Astrocyte (in vitro differentiated cells and primary cell): ENCODE results near the gene NDFIP1.
"Not testable (repeated sequence)": the region's sequence is repeated elsewhere in the genome, so short reads cannot be mapped to it uniquely, and the experiment has no call there.

Experiments
- EZH2 ChIP-seq: IDR thresholded peaks from 2 replicates; pipeline ENCODE4 v1.6.1; 2012; ENCODE audit warnings: mild to moderate bottlenecking, low read length, inconsistent platforms; ENCODE audit not compliant: insufficient read depth
- TF ChIP-seq, protein P1 (sequence below): IDR thresholded peaks from 2 replicates; pipeline ENCODE4 v1.5.1; 2011; ENCODE audit warnings: low read depth, mild to moderate bottlenecking, inconsistent platforms, low read length, moderate library complexity; ENCODE audit not compliant: insufficient read depth

GRCh38 chr5:142088855-142089479 is 19.6 kb upstream of the NDFIP1 start:
- TF ChIP-seq, protein P1, sequence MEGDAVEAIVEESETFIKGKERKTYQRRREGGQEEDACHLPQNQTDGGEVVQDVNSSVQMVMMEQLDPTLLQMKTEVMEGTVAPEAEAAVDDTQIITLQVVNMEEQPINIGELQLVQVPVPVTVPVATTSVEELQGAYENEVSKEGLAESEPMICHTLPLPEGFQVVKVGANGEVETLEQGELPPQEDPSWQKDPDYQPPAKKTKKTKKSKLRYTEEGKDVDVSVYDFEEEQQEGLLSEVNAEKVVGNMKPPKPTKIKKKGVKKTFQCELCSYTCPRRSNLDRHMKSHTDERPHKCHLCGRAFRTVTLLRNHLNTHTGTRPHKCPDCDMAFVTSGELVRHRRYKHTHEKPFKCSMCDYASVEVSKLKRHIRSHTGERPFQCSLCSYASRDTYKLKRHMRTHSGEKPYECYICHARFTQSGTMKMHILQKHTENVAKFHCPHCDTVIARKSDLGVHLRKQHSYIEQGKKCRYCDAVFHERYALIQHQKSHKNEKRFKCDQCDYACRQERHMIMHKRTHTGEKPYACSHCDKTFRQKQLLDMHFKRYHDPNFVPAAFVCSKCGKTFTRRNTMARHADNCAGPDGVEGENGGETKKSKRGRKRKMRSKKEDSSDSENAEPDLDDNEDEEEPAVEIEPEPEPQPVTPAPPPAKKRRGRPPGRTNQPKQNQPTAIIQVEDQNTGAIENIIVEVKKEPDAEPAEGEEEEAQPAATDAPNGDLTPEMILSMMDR, result not testable (repeated sequence)
- not testable (repeated sequence) for TF ChIP-seq EZH2
